Measurements from ENCODE around the gene CTDP1. TPM values are rescaled to one million over a fixed set of nuclear protein-coding genes. Genes with fewer than 3 reads are reported as not detected.
"Not testable (repeated sequence)": the region's sequence is repeated elsewhere in the genome, so short reads cannot be mapped to it uniquely, and the experiment has no call there.

The CTDP1 gene
- total RNA-seq, 1 donor from 2014 or later = 23.3 TPM

- intact Hi-C loops (cut with DNase I) = no loop called here
- Histone ChIP-seq H3K27me3 (no peaks in the 10 kb centered on the region), H3K36me3 (peaks cover 0 to 64% of the 10 kb centered on the region in 2 donors)
These were observed 38.0 kb downstream of the CTDP1 start for GRCh38 chr18:79717555-79718074.

DNA sequence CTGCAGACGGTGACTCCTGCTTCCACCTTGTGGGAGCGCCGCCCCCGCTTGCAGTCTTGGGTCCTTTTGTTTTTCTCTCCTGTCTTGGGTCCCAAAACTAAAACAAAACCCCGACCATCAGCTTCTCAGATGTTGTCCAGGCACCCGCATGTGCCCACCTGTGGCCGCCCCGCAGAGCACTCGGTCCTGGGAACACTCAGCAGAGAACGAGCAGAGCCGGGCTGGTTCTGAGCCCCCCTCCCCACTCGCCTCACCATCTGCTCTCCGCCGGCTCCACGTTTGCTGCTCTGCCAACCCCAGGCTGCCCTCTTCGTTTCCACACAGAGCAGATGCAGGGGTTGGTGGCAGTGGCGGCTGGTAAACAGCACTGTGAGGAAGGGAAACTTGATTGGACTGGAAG is 38.5 kb downstream of the CTDP1 start:
- intact Hi-C loops (cut with DNase I) = no loop called here
- no peak for TF ChIP-seq POLR2A (IDR thresholded peaks at IDR 0.05)
- TF ChIP-seq CTCF (IDR thresholded peaks at IDR 0.05) = no peak
- no peak for TF ChIP-seq POLR2AphosphoS5 (IDR thresholded peaks at IDR 0.05; ENCODE audit: insufficient read depth in 1 of 2, low read depth in 1 of 2)
- no peaks in the 10 kb centered on the region for H3K4me1 ChIP-seq
- no peaks in the 10 kb centered on the region for H3K27me3 ChIP-seq
- no peak for DNase-seq (ENCODE audit: extremely low spot score in 2 of 2)
- H3K36me3 ChIP-seq = peaks cover 0 to 59% of the 10 kb centered on the region in 2 donors
- H3K4me3 ChIP-seq = no peak overlapping the region
- no peaks in the 10 kb centered on the region for H3K9me3 ChIP-seq
- H3K27ac ChIP-seq = no peak overlapping the region

More at GRCh38 chr18:79717555-79718074, 38.0 kb downstream of the CTDP1 start:
- H3K9me3 ChIP-seq = no peaks in the 10 kb centered on the region
- DNase-seq (ENCODE audit: extremely low spot score in 2 of 2) = no peak
- no peaks in the 10 kb centered on the region for H3K4me1 ChIP-seq
- no peak overlapping the region for H3K4me3 ChIP-seq
- TF ChIP-seq POLR2A (IDR thresholded peaks at IDR 0.05) = no peak
- no peak for TF ChIP-seq POLR2AphosphoS5 (IDR thresholded peaks at IDR 0.05; ENCODE audit: insufficient read depth in 1 of 2, low read depth in 1 of 2)
- TF ChIP-seq CTCF (IDR thresholded peaks at IDR 0.05) = no peak
- H3K27ac ChIP-seq = no peak overlapping the region

DNA sequence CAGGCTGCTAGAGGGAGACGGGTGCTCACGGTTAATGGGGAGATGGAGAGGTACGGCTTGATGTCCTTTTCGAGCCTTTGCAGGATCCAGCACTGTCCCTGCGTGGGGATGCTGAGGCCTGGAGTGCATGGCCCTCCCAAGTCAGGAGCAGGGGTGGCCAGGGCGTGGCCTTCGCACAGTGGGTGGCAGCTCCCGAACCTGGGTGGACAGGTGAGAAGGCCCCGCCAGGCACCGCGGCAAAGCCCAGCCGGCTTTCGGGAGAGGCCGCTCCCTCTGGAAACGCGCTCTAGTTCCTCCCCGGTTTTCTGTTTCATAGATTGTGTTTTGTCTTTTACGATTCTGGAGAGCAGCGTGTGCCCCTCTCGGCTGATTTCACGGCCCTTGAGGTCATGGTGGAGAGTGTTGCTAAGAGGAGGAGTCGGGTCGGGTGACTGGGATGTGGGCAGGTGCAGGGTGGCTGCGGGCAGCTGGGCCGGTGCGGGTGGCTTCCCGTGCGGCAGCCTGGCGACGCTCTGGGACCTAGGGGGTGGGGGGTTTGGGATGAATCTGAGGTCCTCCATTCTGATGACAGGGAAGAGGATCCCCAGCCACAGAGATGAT is 39.4 kb downstream of the CTDP1 start:
- H3K27ac ChIP-seq = no peak overlapping the region
- H3K36me3 ChIP-seq = peaks cover 0 to 55% of the 10 kb centered on the region in 2 donors
- intact Hi-C loops (cut with DNase I) = no loop called here
- TF ChIP-seq CTCF (IDR thresholded peaks at IDR 0.05) = no peak
- TF ChIP-seq POLR2A (IDR thresholded peaks at IDR 0.05) = no peak
- no peak for TF ChIP-seq POLR2AphosphoS5 (IDR thresholded peaks at IDR 0.05; ENCODE audit: insufficient read depth in 1 of 2, low read depth in 1 of 2)
- DNase-seq (ENCODE audit: extremely low spot score in 2 of 2) = no peak
- H3K4me1 ChIP-seq = no peaks in the 10 kb centered on the region
- H3K4me3 ChIP-seq = no peak overlapping the region
- H3K9me3 ChIP-seq = no peaks in the 10 kb centered on the region
- no peaks in the 10 kb centered on the region for H3K27me3 ChIP-seq

DNA sequence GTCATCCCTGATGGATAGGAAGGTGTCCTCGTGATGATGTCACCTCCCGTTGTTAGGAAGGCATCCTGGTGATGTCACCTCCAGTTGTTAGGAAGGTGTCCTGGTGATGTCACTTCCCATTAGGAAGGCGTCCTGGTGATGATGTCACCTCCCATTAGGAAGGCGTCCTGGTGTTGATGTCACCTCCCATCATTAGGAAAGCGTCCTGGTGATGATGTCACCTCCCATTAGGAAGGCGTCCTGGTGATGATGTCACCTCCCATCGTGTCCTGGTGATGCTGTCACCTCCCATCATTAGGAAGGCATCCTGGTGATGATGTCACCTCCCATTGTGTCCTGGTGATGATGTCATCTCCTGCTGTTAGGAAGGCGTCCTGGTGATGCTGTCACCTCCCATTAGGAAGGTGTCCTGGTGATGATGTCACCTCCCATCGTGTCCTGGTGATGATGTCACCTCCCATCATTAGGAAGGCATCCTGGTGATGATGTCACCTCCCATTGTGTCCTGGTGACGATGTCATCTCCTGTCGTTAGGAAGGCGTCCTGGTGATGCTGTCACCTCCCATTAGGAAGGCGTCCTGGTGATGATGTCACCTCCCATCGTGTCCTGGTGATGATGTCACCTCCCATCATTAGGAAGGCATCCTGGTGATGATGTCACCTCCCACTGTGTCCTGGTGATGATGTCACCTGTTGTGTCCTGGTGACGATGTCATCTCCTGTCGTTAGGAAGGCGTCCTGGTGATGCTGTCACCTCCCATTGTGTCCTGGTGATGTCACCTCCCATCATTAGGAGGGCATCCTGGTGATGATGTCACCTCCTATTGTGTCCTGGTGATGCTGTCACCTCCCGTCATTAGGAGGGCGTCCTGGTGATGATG is 40.1 kb downstream of the CTDP1 start:
- H3K9me3 ChIP-seq; H3K27me3 ChIP-seq; intact Hi-C loops (cut with DNase I); H3K4me1 ChIP-seq; H3K27ac ChIP-seq; H3K4me3 ChIP-seq; DNase-seq (ENCODE audit: extremely low spot score in 2 of 2): not testable (repeated sequence)
- peaks cover 0 to 54% of the 10 kb centered on the region in 2 donors for H3K36me3 ChIP-seq

DNA sequence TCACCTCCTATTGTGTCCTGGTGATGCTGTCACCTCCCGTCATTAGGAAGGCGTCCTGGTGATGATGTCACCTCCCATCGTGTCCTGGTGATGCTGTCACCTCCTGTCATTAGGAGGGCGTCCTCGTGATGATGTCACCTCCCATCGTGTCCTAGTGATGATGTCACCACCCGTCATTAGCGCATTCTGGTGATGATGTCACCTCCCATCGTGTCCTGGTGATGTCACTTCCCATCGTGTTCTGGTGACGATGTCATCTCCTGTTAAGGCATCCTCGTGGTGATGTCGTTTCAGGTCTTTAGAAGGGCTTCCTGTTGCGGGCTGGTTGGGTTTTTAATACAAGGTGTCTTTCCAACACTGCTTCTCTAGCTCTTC is 40.7 kb downstream of the CTDP1 start:
- Histone ChIP-seq H3K4me3 (no peak overlapping the region), H3K27me3 (no peaks in the 10 kb centered on the region), H3K4me1 (no peaks in the 10 kb centered on the region), H3K27ac (no peak overlapping the region), H3K36me3 (peaks cover 0 to 49% of the 10 kb centered on the region in 2 donors), H3K9me3 (no peaks in the 10 kb centered on the region)
- intact Hi-C loops (cut with DNase I) = no loop called here
- TF ChIP-seq POLR2AphosphoS5 (IDR thresholded peaks at IDR 0.05; ENCODE audit: insufficient read depth in 1 of 2, low read depth in 1 of 2) (no peak), CTCF (IDR thresholded peaks at IDR 0.05) (no peak), POLR2A (IDR thresholded peaks at IDR 0.05) (no peak)
- DNase-seq (ENCODE audit: extremely low spot score in 2 of 2) = no peak
